ENCODE data around the gene DYNC1LI2. TPM values are rescaled to one million over a fixed set of nuclear protein-coding genes. Genes with fewer than 3 reads are reported as not detected.
"Not testable (repeated sequence)": the region's sequence is repeated elsewhere in the genome, so short reads cannot be mapped to it uniquely, and the experiment has no call there.

DYNC1LI2 gene
- total and polyA plus RNA-seq, 2 of the 8 experiments (the other 6 are each of a cell fraction or from before 2014, with no cell fraction given), result 35.0 to 70.8 TPM

- not testable (repeated sequence) for H2AK5ac ChIP-seq (ENCODE audit: low read depth, low read length); H3K27ac ChIP-seq (ENCODE audit: low read depth, low read length); H3K23me2 ChIP-seq (ENCODE audit: low read depth, low read length); H3K9ac ChIP-seq (replicated peaks in 1 of 4; ENCODE audit: extremely low read depth in 1 of 4, low read depth in 3 of 4, low read length in 3 of 4); H2BK120ac ChIP-seq (replicated peaks; ENCODE audit: low read depth, low read length); H2BK15ac ChIP-seq (ENCODE audit: low read length); H3K14ac ChIP-seq (ENCODE audit: insufficient read length); H3K27me3 ChIP-seq (replicated peaks in 1 of 4; ENCODE audit: control insufficient read depth in 3 of 4, extremely low read depth in 1 of 4, insufficient read depth in 3 of 4, low read length in 3 of 4); H3K56ac ChIP-seq (replicated peaks; ENCODE audit: insufficient read length, low read depth, low read length); H2BK20ac ChIP-seq (ENCODE audit: low read length); H3K18ac ChIP-seq (ENCODE audit: extremely low read depth, low read length); H4K8ac ChIP-seq (ENCODE audit: extremely low read depth, insufficient read depth, low read length); H2BK12ac ChIP-seq (ENCODE audit: low read depth, low read length); H2BK5ac ChIP-seq (ENCODE audit: low read depth, low read length); H4K5ac ChIP-seq (ENCODE audit: insufficient read length, low read depth, low read length); FAIRE-seq; H3K23ac ChIP-seq (ENCODE audit: insufficient read length); H2AFZ ChIP-seq (ENCODE audit: low read length); H3K4me1 ChIP-seq (replicated peaks in 1 of 4; ENCODE audit: control insufficient read depth in 3 of 4, insufficient read depth in 4 of 4, low read length in 3 of 4); DNase-seq (ENCODE audit: low read depth in 1 of 2, low spot score in 2 of 2); H3K9me3 ChIP-seq (ENCODE audit: insufficient read depth in 2 of 2, low read depth in 1 of 2, low read length in 1 of 2); H3K4me2 ChIP-seq (ENCODE audit: insufficient read depth in 1 of 2, low read depth in 2 of 2, low read length in 2 of 2); H3K36me3 ChIP-seq (ENCODE audit: control insufficient read depth in 2 of 4, insufficient read depth in 4 of 4, low read length in 3 of 4); H4K91ac ChIP-seq (replicated peaks; ENCODE audit: insufficient read length, low read length); H3K4me3 ChIP-seq (ENCODE audit: extremely low read depth in 1 of 4, insufficient read depth in 2 of 4, low read depth in 3 of 4, low read length in 4 of 4); H3K4ac ChIP-seq (replicated peaks; ENCODE audit: insufficient read length, low read depth, low read length)
- Histone ChIP-seq H4K20me1 (replicated peaks in 1 of 2; ENCODE audit: control insufficient read depth in 1 of 2, insufficient read depth in 2 of 2, low read length in 2 of 2) (peaks cover 0 to 10% of the 10 kb centered on the region in 2 experiments), H3K79me2 (ENCODE audit: control insufficient read depth in 1 of 2, insufficient read depth in 2 of 2, low read length in 2 of 2) (peaks cover 0 to 51% of the 10 kb centered on the region in 2 experiments; a peak in 2 of 4 replicates), H3K79me1 (ENCODE audit: low read depth, low read length) (peaks cover 16% of the 10 kb centered on the region)
- 95% methylated on average over 14 of the region's 14 CpGs; no CpG with 5 or more reads in 1 of the 2 experiments for WGBS, 2 experiments (ENCODE audit: extremely low coverage in 1 of 2, insufficient coverage in 1 of 2, insufficient read length in 1 of 2, insufficient replicate concordance in 2 of 2, low coverage in 1 of 2, low lambda C conversion rate in 2 of 2, missing lambda C conversion rate in 1 of 2)
- CTCF ChIA-PET (ENCODE audit: partially characterized antibody), result interaction anchor here (0.8 to 1.5 kb wide), 2 partner anchors 25 to 35 kb away, joined by 4 to 7 read pairs; no protein-coding TSS in a partner anchor
- POLR2A ChIA-PET (ENCODE audit: partially characterized antibody), result interaction anchor here (0.6 to 2.1 kb wide), 3 partner anchors 11 to 820 kb away, joined by 3 to 5 read pairs (median 3); no protein-coding TSS in a partner anchor
These were observed 65.8 kb downstream of the DYNC1LI2 start for GRCh38 chr16:66685501-66686115.
